Activated CD8-positive, alpha-beta T cell treated with anti-CD3 and anti-CD28 coated beads, Interleukin-2, amount 10 ng/mL, durations not matched to agents 7 days and 5 days (primary cell): Measurements from ENCODE around the gene TUBB2B. TPM values are rescaled to one million over a fixed set of nuclear protein-coding genes. Genes with fewer than 3 reads are reported as not detected.

Experiments
- ATAC-seq: fragments of 150-1000 bp; cut with Tn5 transposase; one replicate; pipeline ENCODE4 v1.10.0; 2021; ENCODE audit warnings: moderate library complexity
- CTCF ChIA-PET: fragments of 350-600 bp; sonication (Branson Sonifier 250); formaldehyde crosslinking; loops from one replicate; lab custom pipeline; 2021; ENCODE audit warnings: antibody characterized with exemption; lab: Charles Lee
- POLR2A ChIA-PET: fragments of 350-600 bp; sonication (Branson Sonifier 250); formaldehyde crosslinking; loops from one replicate; lab custom pipeline; 2021; ENCODE audit warnings: antibody characterized with exemption; lab: Charles Lee
- DNase-seq: peaks from one replicate; pipeline ENCODE4 v3.0.0-alpha.2; 2020
- H3K27ac Mint-ChIP-seq: one replicate; pipeline ENCODE4 v1.8.0; 2021; ENCODE audit warnings: mild to moderate bottlenecking, mixed read lengths
- H3K27me3 Mint-ChIP-seq: one replicate; pipeline ENCODE4 v1.8.0; 2021; ENCODE audit warnings: low read depth, mixed read lengths
- H3K36me3 Mint-ChIP-seq: one replicate; pipeline ENCODE4 v1.8.0; 2021; ENCODE audit warnings: low read depth, mixed read lengths
- H3K4me1 Mint-ChIP-seq: one replicate; pipeline ENCODE4 v1.8.0; 2021; ENCODE audit warnings: low read depth, mixed read lengths
- H3K4me3 Mint-ChIP-seq: one replicate; pipeline ENCODE4 v1.8.0; 2021; ENCODE audit warnings: mild to moderate bottlenecking, mixed read lengths
- H3K9me3 Mint-ChIP-seq: one replicate; pipeline ENCODE4 v1.8.0; 2022; ENCODE audit warnings: mixed read lengths; ENCODE audit not compliant: insufficient read depth
- total RNA-seq, 2 experiments: library from RNA; stranded (reverse); gene quantifications; one replicate each; pipeline ENCODE4 v1.2.3, GENCODE V29; 2021

Gene TUBB2B
- total RNA-seq, 2 experiments from 2014 or later: not detected

GRCh38 chr6:3176562-3177355 lies 50.7 kb downstream of the TUBB2B start:
- Mint-ChIP-seq H3K9me3 (no peaks in the 10 kb centered on the region), H3K4me1 (peaks cover 5% of the 10 kb centered on the region), H3K4me3 (no peak overlapping the region), H3K27me3 (peaks cover 4% of the 10 kb centered on the region), H3K27ac (no peak overlapping the region), H3K36me3 (no peaks in the 10 kb centered on the region)
- ChIA-PET CTCF (no interaction called here), POLR2A (no interaction called here)
- ATAC-seq (peak; percentile 70), DNase-seq (peak; percentile 43)

- ChIA-PET CTCF (no interaction called here), POLR2A (no interaction called here)
- Mint-ChIP-seq H3K4me1 (peaks cover 5% of the 10 kb centered on the region), H3K9me3 (no peaks in the 10 kb centered on the region), H3K36me3 (no peaks in the 10 kb centered on the region), H3K27me3 (peaks cover 2% of the 10 kb centered on the region), H3K4me3 (no peak overlapping the region), H3K27ac (no peak overlapping the region)
- DNase-seq (no peak), ATAC-seq (no peak)
These were observed 51.6 kb downstream of the TUBB2B start for GRCh38 chr6:3175715-3176402.

Other genes starting within 250 kb of the TUBB2B start
- 10 to 100 TPM; 21.2 to 21.4 TPM for gene NQO2, start 227.8 kb downstream of the TUBB2B start, total RNA-seq
- gene RIPK1, start 159.2 kb downstream of the TUBB2B start, total RNA-seq: 10 to 100 TPM; 28.0 to 28.1 TPM
- gene BPHL, start 108.9 kb downstream of the TUBB2B start, total RNA-seq: 1 to 10 TPM; 5.5 to 8.0 TPM
- gene TUBB2A, start 70.1 kb downstream of the TUBB2B start, total RNA-seq: 1 to 10 TPM; 2.7 to 3.5 TPM
- gene PSMG4, start 31.3 kb upstream of the TUBB2B start, total RNA-seq: 10 to 100 TPM; 35.3 to 35.5 TPM
- gene SLC22A23, start 229.4 kb upstream of the TUBB2B start, total RNA-seq: under 1 TPM; 0.23 to 0.24 TPM